DOHH2 (cell line): ENCODE measurements around the gene CTAGE8.
"Not testable (repeated sequence)": the region's sequence is repeated elsewhere in the genome, so short reads cannot be mapped to it uniquely, and the experiment has no call there.

Source experiments
- H3F3A ChIP-seq: fragments of 200-600 bp; sonication (generic), shearing (Covaris generic); 2 replicates; pipeline ENCODE4 v1.6.0; 2016; ENCODE audit warnings: antibody characterized with exemption, mild to moderate bottlenecking; ENCODE audit not compliant: control insufficient read depth, insufficient read depth
- H3K27ac ChIP-seq: fragments of 200-600 bp; sonication (generic); 2 replicates; pipeline ENCODE4 v1.5.1; 2014; ENCODE audit warnings: low read depth, mild to moderate bottlenecking, low read length, moderate library complexity
- H3K27me3 ChIP-seq: fragments of 200-600 bp; sonication (generic); 2 replicates; pipeline ENCODE4 v1.6.1; 2014; ENCODE audit warnings: mild to moderate bottlenecking, low read length, mixed read lengths; ENCODE audit not compliant: control insufficient read depth
- H3K36me3 ChIP-seq: fragments of 200-600 bp; sonication (generic); 2 replicates; pipeline ENCODE4 v1.6.1; 2014; ENCODE audit warnings: mild to moderate bottlenecking, low read length, moderate library complexity, mixed read lengths; ENCODE audit not compliant: control insufficient read depth
- H3K4me1 ChIP-seq: fragments of 200-600 bp; sonication (generic); 2 replicates; pipeline ENCODE4 v1.6.1; 2014; ENCODE audit warnings: mild to moderate bottlenecking, low read length, mixed read lengths; ENCODE audit not compliant: control insufficient read depth
- H3K4me2 ChIP-seq: fragments of 200-600 bp; sonication (generic); 2 replicates; pipeline ENCODE4 v1.6.0; 2014; ENCODE audit warnings: mild to moderate bottlenecking, low read length, moderate library complexity
- H3K4me3 ChIP-seq: fragments of 200-600 bp; sonication (generic); 2 replicates; pipeline ENCODE4 v1.5.1; 2014; ENCODE audit warnings: mild to moderate bottlenecking, low read length, mixed read lengths
- H3K79me2 ChIP-seq: fragments of 200-600 bp; sonication (generic); 2 replicates; pipeline ENCODE4 v1.6.1; 2014; ENCODE audit warnings: mild to moderate bottlenecking, low read length, mixed read lengths; ENCODE audit not compliant: control insufficient read depth
- H3K9me2 ChIP-seq: fragments of 200-600 bp; sonication (generic); replicated peaks from 2 replicates; pipeline ENCODE4 v1.6.1; 2014; ENCODE audit warnings: mild to moderate bottlenecking, low read length, mixed read lengths; ENCODE audit not compliant: control insufficient read depth
- H3K9me3 ChIP-seq: fragments of 200-600 bp; sonication (generic); 2 replicates; pipeline ENCODE4 v1.6.1; 2014; ENCODE audit warnings: antibody characterized with exemption, low read length, mixed read lengths; ENCODE audit not compliant: control insufficient read depth, insufficient read depth
- H4K20me1 ChIP-seq: fragments of 200-600 bp; sonication (generic); 2 replicates; pipeline ENCODE4 v1.6.0; 2014; ENCODE audit warnings: low read depth, mild to moderate bottlenecking, antibody characterized with exemption, low read length, moderate library complexity; ENCODE audit not compliant: control insufficient read depth, insufficient read depth

The CTAGE8 gene

DNA sequence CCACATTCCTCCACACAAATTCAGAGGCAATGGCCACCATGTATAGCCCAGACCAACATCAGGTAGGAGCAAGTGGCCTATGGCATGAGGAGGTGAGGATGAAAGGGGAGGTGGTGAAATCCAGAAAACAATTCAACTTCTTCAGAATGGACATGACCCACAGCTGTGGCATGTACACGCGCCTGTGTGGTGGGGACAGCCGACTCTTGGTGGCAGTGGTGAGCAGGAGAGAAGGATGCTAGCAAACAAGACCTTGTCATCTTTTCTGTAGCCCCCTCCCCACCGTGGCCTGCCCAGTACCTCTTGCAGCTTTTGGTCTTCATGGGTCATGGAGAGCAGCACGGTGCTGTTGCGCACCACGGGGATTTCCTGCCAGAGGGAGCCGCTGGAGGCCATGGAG, 12.9 kb upstream of the CTAGE8 start:
- H4K20me1 ChIP-seq, H3K4me1 ChIP-seq, H3K79me2 ChIP-seq, H3K27me3 ChIP-seq, H3K4me2 ChIP-seq, H3K4me3 ChIP-seq, H3K9me3 ChIP-seq, H3K36me3 ChIP-seq, H3F3A ChIP-seq, H3K27ac ChIP-seq, H3K9me2 ChIP-seq: not testable (repeated sequence)

DNA sequence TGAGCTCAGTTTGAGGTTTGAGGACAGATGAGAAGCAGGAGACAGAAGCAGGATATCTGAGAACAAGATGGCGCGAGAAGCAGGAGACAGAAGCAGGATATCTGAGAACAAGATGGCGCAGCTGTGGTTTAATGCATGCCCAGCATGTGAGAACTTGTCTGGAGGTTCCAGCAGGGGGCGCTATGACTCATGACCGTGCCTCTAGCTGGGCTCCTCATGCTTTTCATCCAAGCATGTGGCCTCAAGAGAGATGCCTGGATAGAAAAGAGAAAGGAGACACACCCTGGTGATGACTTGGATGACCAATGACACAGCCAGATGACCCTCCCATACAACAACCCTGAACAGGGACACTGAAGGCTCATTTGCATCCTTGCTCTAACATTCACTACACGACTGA, 10.9 kb upstream of the CTAGE8 start:
- H3K4me2 ChIP-seq, H3K4me3 ChIP-seq, H3K27me3 ChIP-seq, H3K79me2 ChIP-seq, H3K4me1 ChIP-seq, H3K36me3 ChIP-seq, H4K20me1 ChIP-seq, H3F3A ChIP-seq, H3K27ac ChIP-seq, H3K9me3 ChIP-seq, H3K9me2 ChIP-seq: not testable (repeated sequence)

DNA sequence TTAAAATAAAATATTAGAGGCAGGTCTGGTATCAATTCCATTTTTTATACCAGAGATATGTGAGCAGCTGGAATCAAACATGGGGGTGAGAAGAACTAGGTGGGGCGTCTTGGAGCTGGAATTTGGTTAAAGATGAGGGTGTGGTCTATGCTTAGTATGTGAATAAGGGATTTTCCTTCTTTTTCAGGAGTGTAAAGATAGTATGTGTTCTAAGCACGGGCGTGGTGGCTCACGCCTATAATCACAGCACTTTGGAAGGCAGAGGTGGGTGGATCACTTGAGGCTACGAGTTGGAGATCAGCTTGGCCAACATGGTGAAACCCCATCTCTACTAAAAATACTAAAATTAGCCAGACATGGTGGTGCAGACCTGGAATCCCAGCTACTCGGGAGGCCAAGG, 6.2 kb upstream of the CTAGE8 start:
- not testable (repeated sequence) for H3K36me3 ChIP-seq, H3K4me1 ChIP-seq, H3K27me3 ChIP-seq, H3K4me2 ChIP-seq, H3K4me3 ChIP-seq, H3K9me3 ChIP-seq, H3K9me2 ChIP-seq, H4K20me1 ChIP-seq, H3K79me2 ChIP-seq, H3F3A ChIP-seq, H3K27ac ChIP-seq

DNA sequence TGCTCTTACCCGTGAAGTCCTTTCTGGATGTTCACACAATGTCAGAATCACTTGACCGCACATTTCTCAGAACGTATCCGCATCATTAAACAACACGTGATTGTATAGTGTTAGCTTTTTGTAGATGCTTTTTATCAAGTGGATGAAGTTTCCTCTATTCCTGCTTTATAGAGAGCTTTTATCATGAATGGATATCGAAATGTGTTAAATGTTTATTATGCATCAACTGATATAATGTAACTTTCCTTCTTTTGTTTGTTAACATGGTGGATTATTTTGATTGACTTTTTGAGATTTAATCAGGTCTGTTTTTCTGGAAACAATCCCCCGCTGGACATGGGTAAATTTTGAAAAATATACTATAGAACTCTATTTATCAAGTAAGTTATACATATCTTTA, 4.4 kb downstream of the CTAGE8 start, which contains the start of gene OR2A7:
OR2A7 (minus strand) TSS at position 101 of the 400 bp plus-strand sequence. CDS start 5,164 bp downstream, outside the sequence.
- not testable (repeated sequence) for H3K4me3 ChIP-seq, H3F3A ChIP-seq, H3K4me1 ChIP-seq, H3K79me2 ChIP-seq, H3K9me2 ChIP-seq, H3K4me2 ChIP-seq, H3K27ac ChIP-seq, H4K20me1 ChIP-seq, H3K9me3 ChIP-seq, H3K36me3 ChIP-seq, H3K27me3 ChIP-seq

DNA sequence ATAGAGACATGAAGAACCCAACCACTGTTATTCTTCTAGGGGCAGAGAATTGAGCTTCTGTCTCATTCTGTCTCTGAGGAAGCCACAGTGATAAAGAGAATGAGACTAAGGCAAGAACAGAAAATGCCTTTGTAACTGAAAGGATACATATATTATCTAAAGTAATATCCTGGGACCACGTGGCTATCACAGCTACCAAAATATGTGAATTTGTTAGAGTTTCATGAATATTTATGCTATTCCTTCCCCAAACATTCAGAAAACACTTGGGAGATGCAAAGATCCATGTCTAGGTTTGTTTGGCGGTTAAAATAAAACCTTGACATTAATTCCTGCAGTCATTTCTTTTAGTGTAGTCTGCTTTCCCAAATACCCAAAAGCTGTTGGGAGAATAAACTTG, 7.0 kb downstream of the CTAGE8 start:
- H3K27me3 ChIP-seq, H4K20me1 ChIP-seq, H3K36me3 ChIP-seq, H3K79me2 ChIP-seq, H3F3A ChIP-seq, H3K9me3 ChIP-seq, H3K4me1 ChIP-seq, H3K27ac ChIP-seq, H3K4me2 ChIP-seq, H3K4me3 ChIP-seq, H3K9me2 ChIP-seq: not testable (repeated sequence)

DNA sequence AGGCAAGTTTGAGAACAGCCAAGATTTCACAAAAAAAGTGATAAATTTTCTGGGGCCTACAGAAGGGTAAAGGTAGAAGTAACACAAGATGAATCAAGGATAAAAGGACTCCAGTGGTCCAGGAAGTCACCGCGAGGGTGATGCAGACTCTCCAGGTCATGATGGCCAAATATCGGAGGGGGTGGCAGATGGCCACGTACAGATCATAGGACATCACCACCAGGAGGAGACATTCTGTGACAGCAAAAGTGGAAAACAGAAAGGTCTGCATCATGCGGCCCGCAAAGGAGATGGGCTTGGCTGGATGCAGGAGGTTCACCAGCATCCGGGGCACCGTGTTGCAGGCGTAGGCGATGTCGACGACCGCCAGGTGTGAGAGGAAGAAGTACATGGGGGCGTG, 10.0 kb downstream of the CTAGE8 start:
- not testable (repeated sequence) for H3K79me2 ChIP-seq, H3K9me3 ChIP-seq, H3K27ac ChIP-seq, H3K36me3 ChIP-seq, H3K4me2 ChIP-seq, H3K9me2 ChIP-seq, H3F3A ChIP-seq, H3K4me3 ChIP-seq, H3K4me1 ChIP-seq, H3K27me3 ChIP-seq, H4K20me1 ChIP-seq
